Measurements from ENCODE around the gene CLIC5.

CLIC5 gene

GRCh38 chr6:45835721-45836437 lies 179.8 kb downstream of the CLIC5 start:
- DNase-seq = no peak

GRCh38 chr6:45832063-45832462 lies 183.6 kb downstream of the CLIC5 start:
- no peak for DNase-seq
